Retinal pigment epithelial cell (primary cell): ENCODE data around the gene TIGAR.

Experiments
- DNase-seq: peaks from one replicate; pipeline ENCODE4 v3.0.0-alpha.2; 2010; ENCODE audit warnings: low read depth
- H3K4me3 ChIP-seq: 2 replicates; pipeline ENCODE4 v1.5.1; 2011; ENCODE audit warnings: mild to moderate bottlenecking, low read length, control low read depth, moderate library complexity
- TF ChIP-seq, protein P1 (sequence below): conservative IDR thresholded peaks from 2 replicates; pipeline ENCODE4 v1.5.1; 2011; ENCODE audit warnings: low read depth, low read length, control low read depth, inconsistent platforms

The TIGAR gene, protein sequence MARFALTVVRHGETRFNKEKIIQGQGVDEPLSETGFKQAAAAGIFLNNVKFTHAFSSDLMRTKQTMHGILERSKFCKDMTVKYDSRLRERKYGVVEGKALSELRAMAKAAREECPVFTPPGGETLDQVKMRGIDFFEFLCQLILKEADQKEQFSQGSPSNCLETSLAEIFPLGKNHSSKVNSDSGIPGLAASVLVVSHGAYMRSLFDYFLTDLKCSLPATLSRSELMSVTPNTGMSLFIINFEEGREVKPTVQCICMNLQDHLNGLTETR

DNA sequence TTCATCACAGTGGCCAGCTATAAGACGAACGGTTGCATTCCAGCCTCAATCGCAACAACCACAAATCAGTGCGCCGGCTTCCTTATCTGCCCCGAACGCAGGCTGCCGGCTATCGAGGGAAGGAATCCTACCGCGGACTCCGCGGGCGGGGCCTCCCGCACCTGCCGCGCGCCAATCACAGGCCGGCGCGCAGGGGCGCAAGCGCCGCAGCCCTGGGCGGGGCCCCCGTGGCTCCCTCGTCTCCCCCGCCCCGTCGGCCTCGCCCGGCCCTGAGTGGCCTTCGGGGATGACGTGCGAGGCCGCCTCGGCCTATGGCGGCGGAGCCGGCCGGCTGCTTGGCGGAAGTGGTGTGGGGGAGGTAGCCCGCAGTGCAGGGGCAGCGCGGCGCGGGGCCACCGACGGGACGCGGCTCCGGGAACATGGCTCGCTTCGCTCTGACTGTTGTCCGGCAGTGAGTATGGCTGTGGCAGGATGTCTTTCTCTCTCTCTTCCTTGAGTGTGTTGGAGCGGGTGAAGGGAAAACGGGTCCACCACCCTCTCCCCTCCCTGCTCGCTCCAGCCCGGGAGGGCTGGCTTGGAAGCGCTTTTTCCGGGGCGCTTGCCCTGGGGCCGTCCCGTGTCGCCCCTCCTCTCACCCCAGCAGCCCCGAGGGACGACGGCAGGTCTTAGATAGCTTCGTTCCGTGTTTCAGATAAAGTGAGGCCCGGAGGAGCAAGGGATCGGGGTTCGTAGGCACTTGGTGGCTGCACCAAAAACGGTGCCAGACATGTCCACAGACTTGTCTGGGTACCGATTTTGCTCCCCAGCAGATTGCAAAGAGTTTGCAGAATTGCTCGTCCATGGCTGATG lies at the start of gene TIGAR:
Gene TIGAR, plus strand, starts transcription at position 361 of the 849 bp plus-strand sequence. Its CDS starts 59 bp downstream, at position 420.
- peak; percentile 79 for DNase-seq
- H3K4me3 ChIP-seq: peak within 1 kb of the TSS; percentile 94
- TF ChIP-seq, protein P1, sequence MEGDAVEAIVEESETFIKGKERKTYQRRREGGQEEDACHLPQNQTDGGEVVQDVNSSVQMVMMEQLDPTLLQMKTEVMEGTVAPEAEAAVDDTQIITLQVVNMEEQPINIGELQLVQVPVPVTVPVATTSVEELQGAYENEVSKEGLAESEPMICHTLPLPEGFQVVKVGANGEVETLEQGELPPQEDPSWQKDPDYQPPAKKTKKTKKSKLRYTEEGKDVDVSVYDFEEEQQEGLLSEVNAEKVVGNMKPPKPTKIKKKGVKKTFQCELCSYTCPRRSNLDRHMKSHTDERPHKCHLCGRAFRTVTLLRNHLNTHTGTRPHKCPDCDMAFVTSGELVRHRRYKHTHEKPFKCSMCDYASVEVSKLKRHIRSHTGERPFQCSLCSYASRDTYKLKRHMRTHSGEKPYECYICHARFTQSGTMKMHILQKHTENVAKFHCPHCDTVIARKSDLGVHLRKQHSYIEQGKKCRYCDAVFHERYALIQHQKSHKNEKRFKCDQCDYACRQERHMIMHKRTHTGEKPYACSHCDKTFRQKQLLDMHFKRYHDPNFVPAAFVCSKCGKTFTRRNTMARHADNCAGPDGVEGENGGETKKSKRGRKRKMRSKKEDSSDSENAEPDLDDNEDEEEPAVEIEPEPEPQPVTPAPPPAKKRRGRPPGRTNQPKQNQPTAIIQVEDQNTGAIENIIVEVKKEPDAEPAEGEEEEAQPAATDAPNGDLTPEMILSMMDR: no peak

DNA sequence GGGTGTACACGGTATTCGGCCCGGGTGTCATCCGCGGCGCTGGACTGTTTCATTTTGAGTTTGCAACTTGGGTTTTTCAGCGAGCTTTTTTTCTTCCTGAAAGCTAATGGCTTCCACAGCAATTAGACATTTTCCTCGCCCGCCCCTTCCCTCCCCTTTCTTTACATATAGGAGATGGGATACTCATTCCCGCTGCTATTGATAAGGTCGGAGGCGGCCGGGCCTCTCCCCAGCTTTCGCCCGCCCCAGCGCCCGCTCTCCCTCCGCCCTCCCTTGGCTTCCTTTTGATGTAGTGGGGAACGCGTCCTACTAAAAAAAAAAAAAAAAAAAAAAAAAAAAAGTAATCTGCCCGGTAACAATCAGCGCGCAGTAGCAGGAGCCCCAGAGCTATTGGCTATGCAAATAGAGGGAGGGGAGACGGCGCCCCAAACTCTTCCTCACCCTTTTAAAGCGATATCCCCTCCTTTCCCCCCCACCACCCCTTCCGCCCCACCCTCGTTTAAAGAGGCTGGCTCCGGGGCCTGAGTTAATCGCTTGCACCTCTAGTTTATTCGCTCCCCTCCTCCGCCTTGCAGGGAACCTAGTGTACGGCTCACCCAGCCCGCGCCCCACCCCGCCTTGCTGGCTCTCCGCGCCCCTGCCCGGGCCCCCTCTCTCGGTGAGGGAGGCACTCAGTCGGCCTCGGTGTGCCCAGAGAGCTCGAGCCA lies 49.1 kb upstream of the TIGAR start:
- peak overlapping the region; percentile 46 for H3K4me3 ChIP-seq
- no peak for DNase-seq
- TF ChIP-seq, protein P1: no peak

DNA sequence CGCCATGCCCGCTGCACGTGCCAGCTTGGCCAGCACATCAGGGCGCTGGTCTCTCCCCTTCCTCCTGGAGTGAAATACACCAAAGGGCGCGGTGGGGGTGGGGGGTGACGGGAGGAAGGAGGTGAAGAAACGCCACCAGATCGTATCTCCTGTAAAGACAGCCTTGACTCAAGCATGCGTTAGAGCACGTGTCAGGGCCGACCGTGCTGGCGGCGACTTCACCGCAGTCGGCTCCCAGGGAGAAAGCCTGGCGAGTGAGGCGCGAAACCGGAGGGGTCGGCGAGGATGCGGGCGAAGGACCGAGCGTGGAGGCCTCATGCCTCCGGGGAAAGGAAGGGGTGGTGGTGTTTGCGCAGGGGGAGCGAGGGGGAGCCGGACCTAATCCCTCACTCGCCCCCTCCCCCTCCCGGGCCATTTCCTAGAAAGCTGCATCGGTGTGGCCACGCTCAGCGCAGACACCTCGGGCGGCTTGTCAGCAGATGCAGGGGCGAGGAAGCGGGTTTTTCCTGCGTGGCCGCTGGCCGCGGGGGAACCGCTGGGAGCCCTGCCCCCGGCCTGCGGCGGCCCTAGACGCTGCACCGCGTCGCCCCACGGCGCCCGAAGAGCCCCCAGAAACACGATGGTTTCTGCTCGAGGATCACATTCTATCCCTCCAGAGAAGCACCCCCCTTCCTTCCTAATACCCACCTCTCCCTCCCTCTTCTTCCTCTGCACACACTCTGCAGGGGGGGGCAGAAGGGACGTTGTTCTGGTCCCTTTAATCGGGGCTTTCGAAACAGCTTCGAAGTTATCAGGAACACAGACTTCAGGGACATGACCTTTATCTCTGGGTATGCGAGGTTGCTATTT lies 48.4 kb upstream of the TIGAR start:
- TF ChIP-seq, protein P1: no peak
- DNase-seq: no peak
- H3K4me3 ChIP-seq: peak overlapping the region; percentile 21

DNA sequence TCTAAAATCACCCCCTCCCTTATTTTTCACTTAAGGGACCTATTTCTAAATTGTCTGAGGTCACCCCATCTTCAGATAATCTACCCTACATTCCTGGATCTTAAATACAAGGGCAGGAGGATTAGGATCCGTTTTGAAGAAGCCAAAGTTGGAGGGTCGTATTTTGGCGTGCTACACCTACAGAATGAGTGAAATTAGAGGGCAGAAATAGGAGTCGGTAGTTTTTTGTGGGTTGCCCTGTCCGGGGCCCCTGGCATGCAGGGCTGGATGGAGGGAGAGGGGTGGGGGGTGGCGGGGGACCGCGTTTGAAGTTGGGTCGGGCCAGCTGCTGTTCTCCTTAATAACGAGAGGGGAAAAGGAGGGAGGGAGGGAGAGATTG lies 47.8 kb upstream of the TIGAR start:
- H3K4me3 ChIP-seq: peak overlapping the region; percentile 61
- DNase-seq: no peak
- TF ChIP-seq, protein P1: no peak

DNA sequence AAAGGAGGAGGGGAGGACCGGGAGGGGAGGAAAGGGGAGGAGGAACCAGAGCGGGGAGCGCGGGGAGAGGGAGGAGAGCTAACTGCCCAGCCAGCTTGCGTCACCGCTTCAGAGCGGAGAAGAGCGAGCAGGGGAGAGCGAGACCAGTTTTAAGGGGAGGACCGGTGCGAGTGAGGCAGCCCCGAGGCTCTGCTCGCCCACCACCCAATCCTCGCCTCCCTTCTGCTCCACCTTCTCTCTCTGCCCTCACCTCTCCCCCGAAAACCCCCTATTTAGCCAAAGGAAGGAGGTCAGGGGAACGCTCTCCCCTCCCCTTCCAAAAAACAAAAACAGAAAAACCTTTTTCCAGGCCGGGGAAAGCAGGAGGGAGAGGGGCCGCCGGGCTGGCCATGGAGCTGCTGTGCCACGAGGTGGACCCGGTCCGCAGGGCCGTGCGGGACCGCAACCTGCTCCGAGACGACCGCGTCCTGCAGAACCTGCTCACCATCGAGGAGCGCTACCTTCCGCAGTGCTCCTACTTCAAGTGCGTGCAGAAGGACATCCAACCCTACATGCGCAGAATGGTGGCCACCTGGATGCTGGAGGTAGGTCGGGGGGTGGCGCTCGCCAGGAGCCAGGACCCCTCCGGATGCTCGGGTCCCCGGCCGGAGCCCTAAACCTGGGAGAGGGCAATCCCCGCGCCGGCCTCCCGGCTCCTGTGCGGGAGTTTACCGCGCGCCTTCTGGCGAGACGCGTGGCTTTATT lies 47.2 kb upstream of the TIGAR start, which contains the start of gene CCND2:
Gene CCND2, plus strand, starts transcription at position 111 of the 744 bp plus-strand sequence. Its CDS starts 279 bp downstream, at position 390.
- TF ChIP-seq, protein P1: no peak
- peak within 1 kb of the TSS; percentile 61 for H3K4me3 ChIP-seq
- no peak for DNase-seq

DNA sequence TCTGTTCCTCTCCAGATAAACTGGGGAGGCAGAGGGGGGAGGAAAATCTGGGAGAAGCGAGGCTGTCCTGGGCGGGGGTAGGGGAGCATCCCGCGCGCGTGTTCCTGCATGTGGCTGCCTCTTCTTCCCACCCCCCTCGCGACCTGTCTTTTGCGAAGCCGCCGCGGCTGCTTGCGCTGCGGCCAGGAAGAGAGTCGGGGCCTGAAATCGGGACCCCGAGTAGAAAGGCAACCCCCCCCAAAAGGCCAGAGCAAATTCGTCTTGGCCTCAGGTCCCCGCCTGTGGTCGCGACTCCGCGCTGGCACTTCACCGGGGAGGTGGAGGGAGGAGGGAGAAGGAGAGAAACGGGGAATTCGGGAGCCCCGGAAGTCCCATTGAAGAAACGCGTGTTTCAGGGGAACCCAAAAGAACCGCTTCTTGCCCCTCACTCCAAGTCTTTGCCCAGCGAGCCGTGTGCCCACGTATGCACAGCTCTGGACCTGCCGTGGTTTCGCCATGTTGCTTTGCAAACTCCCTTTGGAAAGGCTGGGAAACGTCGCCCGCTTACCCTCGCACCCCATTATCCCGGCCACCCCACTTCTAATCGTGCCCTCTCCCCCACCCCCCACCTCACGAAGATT lies 46.5 kb upstream of the TIGAR start:
- TF ChIP-seq, protein P1: no peak
- H3K4me3 ChIP-seq: peak overlapping the region; percentile 61
- DNase-seq: no peak
